Activated CD8-positive, alpha-beta T cell treated with anti-CD3 and anti-CD28 coated beads, Interleukin-2, amount 10 ng/mL, durations not matched to agents 7 days and 5 days (primary cell): ENCODE data around the gene TAS2R41. TPM values are rescaled to one million over a fixed set of nuclear protein-coding genes. Genes with fewer than 3 reads are reported as not detected.
"Not testable (repeated sequence)": the region's sequence is repeated elsewhere in the genome, so short reads cannot be mapped to it uniquely, and the experiment has no call there.

ENCODE experiments used
- ATAC-seq: fragments of 150-1000 bp; cut with Tn5 transposase; one replicate; pipeline ENCODE4 v1.10.0; 2021; ENCODE audit warnings: moderate library complexity
- CTCF ChIA-PET: fragments of 350-600 bp; sonication (Branson Sonifier 250); formaldehyde crosslinking; loops from one replicate; lab custom pipeline; 2021; ENCODE audit warnings: antibody characterized with exemption; lab: Charles Lee
- POLR2A ChIA-PET: fragments of 350-600 bp; sonication (Branson Sonifier 250); formaldehyde crosslinking; loops from one replicate; lab custom pipeline; 2021; ENCODE audit warnings: antibody characterized with exemption; lab: Charles Lee
- DNase-seq: peaks from one replicate; pipeline ENCODE4 v3.0.0-alpha.2; 2020
- H3K27ac Mint-ChIP-seq: one replicate; pipeline ENCODE4 v1.8.0; 2021; ENCODE audit warnings: mild to moderate bottlenecking, mixed read lengths
- H3K27me3 Mint-ChIP-seq: one replicate; pipeline ENCODE4 v1.8.0; 2021; ENCODE audit warnings: low read depth, mixed read lengths
- H3K36me3 Mint-ChIP-seq: one replicate; pipeline ENCODE4 v1.8.0; 2021; ENCODE audit warnings: low read depth, mixed read lengths
- H3K4me1 Mint-ChIP-seq: one replicate; pipeline ENCODE4 v1.8.0; 2021; ENCODE audit warnings: low read depth, mixed read lengths
- H3K4me3 Mint-ChIP-seq: one replicate; pipeline ENCODE4 v1.8.0; 2021; ENCODE audit warnings: mild to moderate bottlenecking, mixed read lengths
- H3K9me3 Mint-ChIP-seq: one replicate; pipeline ENCODE4 v1.8.0; 2022; ENCODE audit warnings: mixed read lengths; ENCODE audit not compliant: insufficient read depth
- total RNA-seq, 2 experiments: library from RNA; stranded (reverse); gene quantifications; one replicate each; pipeline ENCODE4 v1.2.3, GENCODE V29; 2021

TAS2R41 gene
- total RNA-seq, 2 experiments from 2014 or later, result not detected

- no peak overlapping the region for H3K4me3 Mint-ChIP-seq
- no peak for ATAC-seq
- H3K36me3 Mint-ChIP-seq, result no peaks in the 10 kb centered on the region
- no peaks in the 10 kb centered on the region for H3K9me3 Mint-ChIP-seq
- ChIA-PET CTCF (no interaction called here), POLR2A (no interaction called here)
- no peak for DNase-seq
- H3K4me1 Mint-ChIP-seq, result no peaks in the 10 kb centered on the region
- no peaks in the 10 kb centered on the region for H3K27me3 Mint-ChIP-seq
- H3K27ac Mint-ChIP-seq, result no peak overlapping the region
Measured at GRCh38 chr7:143458681-143459080, 19.0 kb upstream of the TAS2R41 start.

DNA sequence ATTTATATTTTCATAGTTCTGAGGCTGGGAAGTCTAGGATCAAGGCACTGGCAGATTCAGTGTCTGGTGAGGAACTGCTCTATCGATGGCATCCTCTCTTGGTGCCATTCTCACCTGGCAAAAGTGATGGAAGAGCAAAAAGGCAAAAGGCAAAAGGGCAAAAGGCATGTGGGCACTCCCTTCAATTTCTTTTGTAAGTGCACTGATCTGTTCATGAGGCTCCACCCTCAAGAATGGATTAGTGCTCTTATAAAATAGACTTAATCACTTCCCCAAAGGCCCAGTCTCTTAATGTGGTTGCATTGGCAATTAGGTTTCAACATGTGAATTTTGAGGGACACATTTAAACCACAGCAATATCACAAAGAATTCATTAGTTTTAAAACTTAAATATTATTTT lies 18.3 kb upstream of the TAS2R41 start:
- Mint-ChIP-seq H3K9me3 (no peaks in the 10 kb centered on the region), H3K27ac (no peak overlapping the region), H3K4me3 (no peak overlapping the region), H3K27me3 (no peaks in the 10 kb centered on the region), H3K36me3 (no peaks in the 10 kb centered on the region), H3K4me1 (no peaks in the 10 kb centered on the region)
- ChIA-PET CTCF (no interaction called here), POLR2A (no interaction called here)
- DNase-seq (no peak), ATAC-seq (no peak)

GRCh38 chr7:143460271-143460979 lies 17.2 kb upstream of the TAS2R41 start:
- no peak for DNase-seq
- ChIA-PET CTCF (interaction anchor here (0.9 kb wide), 1 partner anchor 29 kb away, joined by 4 read pairs; no protein-coding TSS in a partner anchor), POLR2A (no interaction called here)
- Mint-ChIP-seq H3K4me1 (no peaks in the 10 kb centered on the region), H3K27me3 (peaks cover 2% of the 10 kb centered on the region), H3K27ac (no peak overlapping the region), H3K36me3 (no peaks in the 10 kb centered on the region), H3K9me3 (no peaks in the 10 kb centered on the region), H3K4me3 (no peak overlapping the region)
- no peak for ATAC-seq

- no peak overlapping the region for H3K27ac Mint-ChIP-seq
- H3K4me1 Mint-ChIP-seq, result no peaks in the 10 kb centered on the region
- ChIA-PET POLR2A (no interaction called here), CTCF (no interaction called here)
- H3K4me3 Mint-ChIP-seq, result no peak overlapping the region
- DNase-seq (no peak), ATAC-seq (no peak)
- no peaks in the 10 kb centered on the region for H3K36me3 Mint-ChIP-seq
- no peaks in the 10 kb centered on the region for H3K9me3 Mint-ChIP-seq
- peaks cover 2% of the 10 kb centered on the region for H3K27me3 Mint-ChIP-seq
Measured at GRCh38 chr7:143462045-143462444, 15.6 kb upstream of the TAS2R41 start.

DNA sequence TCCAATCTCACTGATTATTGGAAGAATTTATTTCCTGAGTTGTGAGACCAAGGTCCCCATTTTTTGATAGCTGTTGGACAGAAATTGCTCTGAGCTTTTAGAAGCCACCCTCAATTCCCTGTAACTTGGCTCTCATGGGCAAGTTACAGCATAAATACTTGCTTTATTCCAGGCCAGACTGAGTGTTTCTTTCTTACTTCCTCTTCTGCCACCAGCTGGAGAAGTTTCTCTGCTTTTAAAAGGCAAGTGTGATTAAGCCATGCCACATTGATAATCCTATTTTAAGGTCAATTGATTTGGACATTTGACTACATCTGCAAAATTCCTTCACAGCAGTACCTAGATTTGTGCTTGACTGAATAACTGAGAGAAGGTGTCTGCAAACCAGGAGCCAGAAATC lies 14.1 kb upstream of the TAS2R41 start:
- H3K9me3 Mint-ChIP-seq, result no peaks in the 10 kb centered on the region
- no peaks in the 10 kb centered on the region for H3K4me1 Mint-ChIP-seq
- ChIA-PET CTCF (interaction anchor here (1.1 kb wide), 1 partner anchor 46 kb away, joined by 3 read pairs; no protein-coding TSS in a partner anchor), POLR2A (no interaction called here)
- H3K27ac Mint-ChIP-seq, result no peak overlapping the region
- no peak for ATAC-seq
- peaks cover 2% of the 10 kb centered on the region for H3K27me3 Mint-ChIP-seq
- no peak overlapping the region for H3K4me3 Mint-ChIP-seq
- DNase-seq, result no peak
- H3K36me3 Mint-ChIP-seq, result no peaks in the 10 kb centered on the region

- Mint-ChIP-seq H3K4me3 (no peak overlapping the region), H3K4me1 (no peaks in the 10 kb centered on the region), H3K27ac (no peak overlapping the region), H3K9me3 (no peaks in the 10 kb centered on the region), H3K36me3 (no peaks in the 10 kb centered on the region), H3K27me3 (peaks cover 2% of the 10 kb centered on the region)
- ChIA-PET CTCF (interaction anchor here (1.1 kb wide), 1 partner anchor 47 kb away, joined by 3 read pairs; no protein-coding TSS in a partner anchor), POLR2A (no interaction called here)
- ATAC-seq (no peak), DNase-seq (no peak)
Measured at GRCh38 chr7:143463957-143464356, 13.7 kb upstream of the TAS2R41 start.

DNA sequence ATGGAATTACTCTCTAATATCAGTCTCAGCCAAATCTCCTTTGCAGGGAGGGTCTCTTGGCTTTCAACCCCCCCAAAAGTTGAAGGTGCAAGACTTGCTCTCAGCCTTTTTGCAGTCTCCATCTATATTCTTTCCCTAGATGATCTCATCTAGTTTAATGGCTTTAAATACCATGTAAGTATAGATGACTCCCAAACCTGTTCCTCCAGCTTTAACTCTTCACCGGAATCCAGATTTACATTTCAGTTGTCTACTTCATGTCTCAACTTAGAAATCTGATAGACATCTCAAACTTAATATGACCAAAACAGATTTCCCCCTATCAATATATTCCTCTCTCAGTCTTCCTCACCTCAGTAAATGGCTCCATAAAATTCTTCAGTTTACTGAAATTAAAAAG lies 9.9 kb upstream of the TAS2R41 start:
- Mint-ChIP-seq H3K4me3 (no peak overlapping the region), H3K27ac (no peak overlapping the region)
- POLR2A ChIA-PET, result no interaction called here

DNA sequence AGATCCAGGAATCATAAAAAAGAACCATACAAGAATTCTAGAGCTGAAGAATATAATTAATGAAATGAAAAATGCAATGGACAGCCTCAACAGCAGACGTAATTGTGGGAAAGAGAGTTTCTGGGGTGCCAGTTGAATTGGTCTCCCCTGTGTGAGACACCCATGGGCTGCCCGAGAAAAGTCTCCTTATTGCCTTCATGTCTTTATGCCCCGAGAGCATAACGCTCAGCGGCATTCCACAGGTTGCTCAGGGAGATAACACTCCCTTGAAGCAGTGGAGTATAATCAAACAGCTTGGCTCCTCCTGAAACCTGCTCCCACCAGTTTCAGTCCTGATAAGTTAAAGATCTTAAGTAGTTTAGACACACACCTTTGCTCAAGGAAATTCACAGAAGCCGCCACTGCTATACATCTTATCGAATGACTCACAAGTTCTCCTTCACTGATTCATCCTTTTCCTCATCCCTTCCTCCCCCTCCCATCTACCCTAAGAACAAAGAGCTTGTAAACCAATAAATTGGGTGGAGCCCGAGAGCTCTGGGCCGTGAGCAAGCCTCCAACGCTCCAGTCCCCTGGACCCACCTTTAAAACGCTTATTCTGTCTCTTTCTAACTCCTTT lies 5.5 kb upstream of the TAS2R41 start:
- CTCF ChIA-PET, result interaction anchor here (1.4 kb wide), 1 partner anchor 11 kb away, joined by 3 read pairs; no protein-coding TSS in a partner anchor
- H3K36me3 Mint-ChIP-seq, H3K4me3 Mint-ChIP-seq, H3K27me3 Mint-ChIP-seq, DNase-seq, POLR2A ChIA-PET, ATAC-seq, H3K4me1 Mint-ChIP-seq, H3K27ac Mint-ChIP-seq, H3K9me3 Mint-ChIP-seq: not testable (repeated sequence)

More for the DNA sequence above, 9.9 kb upstream of the TAS2R41 start:
- CTCF ChIA-PET, result no interaction called here
- Mint-ChIP-seq H3K9me3 (peaks cover 3% of the 10 kb centered on the region), H3K4me1 (no peaks in the 10 kb centered on the region), H3K36me3 (no peaks in the 10 kb centered on the region), H3K27me3 (peaks cover 4% of the 10 kb centered on the region)
- ATAC-seq (no peak), DNase-seq (no peak)

DNA sequence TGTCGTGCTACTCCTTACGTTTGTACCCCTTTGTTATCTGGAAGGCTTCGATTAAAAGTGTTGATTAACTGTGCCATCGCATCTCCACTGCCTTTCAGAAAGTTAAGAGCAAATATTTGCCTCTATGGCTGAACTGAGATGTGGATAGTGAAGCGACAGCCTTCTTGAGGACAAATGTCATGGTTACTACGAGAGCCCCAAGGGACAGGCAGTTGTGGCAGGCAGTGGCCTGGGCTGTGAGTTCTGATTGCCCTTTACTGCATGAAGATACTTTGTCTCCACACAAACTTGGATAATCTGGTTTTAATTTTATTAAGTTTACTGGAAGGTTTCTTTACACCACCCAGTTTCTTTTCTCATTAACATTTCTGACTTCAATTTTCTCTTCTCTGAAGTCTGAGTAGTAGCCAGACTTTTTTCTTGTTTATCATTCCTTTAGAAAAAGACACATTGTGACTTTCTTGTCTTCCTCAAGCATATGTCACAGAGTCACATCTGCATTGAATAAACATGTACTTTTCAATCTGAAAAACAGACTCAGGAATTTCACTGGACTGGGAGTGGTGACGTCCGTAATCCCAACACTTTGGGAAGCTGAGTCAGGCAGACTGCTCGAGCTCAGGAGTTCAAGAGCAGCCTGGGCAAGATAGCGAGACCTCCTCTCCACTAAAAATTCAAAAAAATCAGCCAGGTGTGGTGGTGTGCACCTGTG lies 1.5 kb downstream of the TAS2R41 start:
- peaks cover 2% of the 10 kb centered on the region for H3K27me3 Mint-ChIP-seq

DNA sequence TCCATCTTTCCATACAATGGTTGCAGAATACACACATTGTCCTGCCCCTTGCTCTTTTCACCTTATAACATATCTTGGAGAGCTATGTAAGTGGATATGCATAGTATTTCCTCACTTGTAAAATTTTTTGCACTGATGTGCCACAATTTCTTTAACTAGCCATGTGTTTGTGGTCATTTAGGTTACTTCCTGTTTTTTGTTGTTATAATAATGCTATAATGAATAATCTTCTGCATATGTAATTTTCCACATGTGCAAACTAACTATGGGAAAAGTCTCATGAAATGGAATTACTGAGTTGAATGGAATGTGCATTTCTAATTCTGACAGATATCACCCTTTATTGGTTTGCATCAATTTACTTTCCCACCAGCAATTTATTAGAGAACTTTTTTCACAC lies 2.8 kb downstream of the TAS2R41 start:
- no peaks in the 10 kb centered on the region for H3K36me3 Mint-ChIP-seq
- DNase-seq (no peak), ATAC-seq (no peak)
- H3K4me3 Mint-ChIP-seq, result no peak overlapping the region
- no peak overlapping the region for H3K27ac Mint-ChIP-seq
- H3K27me3 Mint-ChIP-seq, result no peaks in the 10 kb centered on the region
- ChIA-PET CTCF (interaction anchor here (0.8 to 1.0 kb wide), 2 partner anchors 10 to 24 kb away, joined by 3 read pairs; no protein-coding TSS in a partner anchor), POLR2A (interaction anchor here (0.6 kb wide), 1 partner anchor 509 kb away, joined by 3 read pairs; no protein-coding TSS in a partner anchor)
- no peaks in the 10 kb centered on the region for H3K4me1 Mint-ChIP-seq
- no peaks in the 10 kb centered on the region for H3K9me3 Mint-ChIP-seq

More for the DNA sequence above, 1.5 kb downstream of the TAS2R41 start:
- Mint-ChIP-seq H3K36me3 (no peaks in the 10 kb centered on the region), H3K27ac (no peak overlapping the region), H3K4me1 (no peaks in the 10 kb centered on the region), H3K4me3 (no peak overlapping the region), H3K9me3 (no peaks in the 10 kb centered on the region)
- ChIA-PET POLR2A (no interaction called here), CTCF (interaction anchor here (0.8 to 1.0 kb wide), 2 partner anchors 12 to 25 kb away, joined by 3 read pairs; no protein-coding TSS in a partner anchor)
- DNase-seq, result no peak
- no peak for ATAC-seq

- Mint-ChIP-seq H3K27me3 (no peaks in the 10 kb centered on the region), H3K9me3 (no peaks in the 10 kb centered on the region), H3K4me1 (no peaks in the 10 kb centered on the region), H3K36me3 (no peaks in the 10 kb centered on the region), H3K27ac (no peak overlapping the region), H3K4me3 (no peak overlapping the region)
- POLR2A ChIA-PET, result no interaction called here
- no peak for ATAC-seq
- CTCF ChIA-PET, result interaction anchor here (0.7 to 1.2 kb wide), 3 partner anchors 8 to 229 kb away, joined by 3 read pairs; no protein-coding TSS in a partner anchor
- DNase-seq, result no peak
Measured at GRCh38 chr7:143484119-143484518, 6.4 kb downstream of the TAS2R41 start.
